H1 (cell line): Measurements from ENCODE around the gene ECSIT. TPM values are rescaled to one million over a fixed set of nuclear protein-coding genes. Genes with fewer than 3 reads are reported as not detected.

Experiments used
- ASH2L ChIP-seq: fragments of 200-600, 300-600 bp; sonication (generic); IDR thresholded peaks from one replicate; pipeline ENCODE4 v1.7.1; 2017; ENCODE audit warnings: low read length
- BACH1 ChIP-seq: IDR thresholded peaks from 2 replicates; pipeline ENCODE4 v1.6.1; 2012; ENCODE audit warnings: low read length, improper control_type of control experiment
- BRCA1 ChIP-seq: IDR thresholded peaks from 2 replicates; pipeline ENCODE4 v1.6.1; 2012; ENCODE audit warnings: low read depth, low read length, improper control_type of control experiment
- EP300 ChIP-seq, 2 experiments: IDR thresholded peaks; 1 replicate in 1 of 2; 2 replicates in 1 of 2; pipeline ENCODE4 v1.6.1; 2011 to 2012; ENCODE audit warnings: low read depth in 2 of 2, low read length in 2 of 2, mild to moderate bottlenecking in 2 of 2, borderline replicate concordance in 1 of 2, inconsistent platforms in 1 of 2, moderate library complexity in 1 of 2
- EZH2 ChIP-seq: fragments of 200-600 bp; sonication (generic); IDR thresholded peaks from 2 replicates; pipeline ENCODE4 v1.7.1; 2012; ENCODE audit warnings: low read depth, mild to moderate bottlenecking, moderate library complexity, low read length, inconsistent platforms; ENCODE audit not compliant: severe bottlenecking
- GABPA ChIP-seq: IDR thresholded peaks from 2 replicates; pipeline ENCODE4 v1.6.1; 2011; ENCODE audit warnings: mild to moderate bottlenecking, low read length, moderate library complexity, borderline replicate concordance; ENCODE audit not compliant: insufficient read depth
- GTF2F1 ChIP-seq: IDR thresholded peaks from 2 replicates; pipeline ENCODE4 v1.6.1; 2012; ENCODE audit warnings: low read depth, low read length, improper control_type of control experiment, borderline replicate concordance
- HDAC6 ChIP-seq: IDR thresholded peaks from one replicate; pipeline ENCODE4 v1.7.1; 2012; ENCODE audit warnings: low read depth, mild to moderate bottlenecking, inconsistent platforms, low read length, moderate library complexity
- NRF1 ChIP-seq: IDR thresholded peaks from 2 replicates; pipeline ENCODE4 v1.6.1; 2011; ENCODE audit warnings: mild to moderate bottlenecking, low read depth, low read length, improper control_type of control experiment
- POLR2A ChIP-seq, 2 experiments: IDR thresholded peaks; 1 replicate in 1 of 2; 2 replicates in 1 of 2; pipeline ENCODE4 v1.6.1; 2011; ENCODE audit warnings: low read depth in 2 of 2, low read length in 2 of 2, mild to moderate bottlenecking in 2 of 2; ENCODE audit errors: control extremely low read depth in 1 of 2
- RBBP5 ChIP-seq: IDR thresholded peaks from 2 replicates; pipeline ENCODE4 v1.7.1; 2012; ENCODE audit warnings: low read depth, mild to moderate bottlenecking, inconsistent platforms, low read length, moderate library complexity, borderline replicate concordance
- SIN3A ChIP-seq, 2 experiments: IDR thresholded peaks in 1 of 2; conservative IDR thresholded peaks in 1 of 2; 2 replicates each; pipeline ENCODE4 v1.6.1; 2011 to 2012; ENCODE audit warnings: low read length in 2 of 2, improper control_type of control experiment in 1 of 2, low read depth in 1 of 2, mild to moderate bottlenecking in 1 of 2
- SP4 ChIP-seq: IDR thresholded peaks from 2 replicates; pipeline ENCODE4 v1.6.1; 2012; ENCODE audit warnings: low read length, inconsistent platforms
- SUZ12 ChIP-seq: fragments of 200-600 bp; sonication (generic); IDR thresholded peaks from 2 replicates; pipeline ENCODE4 v1.6.1; 2012; ENCODE audit warnings: mild to moderate bottlenecking, inconsistent platforms, low read length, moderate library complexity, mixed read lengths
- TAF1 ChIP-seq: IDR thresholded peaks from 2 replicates; pipeline ENCODE4 v1.6.1; 2011; ENCODE audit warnings: mild to moderate bottlenecking, low read depth, low read length
- TBP ChIP-seq: IDR thresholded peaks from 2 replicates; pipeline ENCODE4 v1.6.1; 2011; ENCODE audit warnings: low read depth, low read length, improper control_type of control experiment
- polyA plus RNA-seq, 7 experiments: library from polyadenylated mRNA; depleted of rRNA in 3 of 7; stranded (reverse) in 5 of 7; unstranded in 2 of 7; fragments of >200 nt in 5 of 7; fragments of 200-250 nt in 2 of 7; gene quantifications; 1 replicate in 5 of 7; 2 replicates in 1 of 7; 4 replicates in 1 of 7; pipeline versions ENCODE4 v1.2.1 to v1.2.3, GENCODE V29; 2011 to 2013; ENCODE audit warnings: missing spikeins in 2 of 7, mixed read lengths in 2 of 7
- total RNA-seq: library from RNA; stranded (reverse); fragmentation: NEBNext Ultra II Directional; extraction: Animal tissue kit (Norgen Biotek cat#: 25700); gene quantifications from 2 replicates; pipeline ENCODE4 v1.2.1, GENCODE V29; 2021
- TF ChIP-seq, protein P1 (sequence below), 3 experiments: IDR thresholded peaks; 1 replicate in 2 of 3; 2 replicates in 1 of 3; pipeline versions ENCODE4 v1.5.1 to v1.6.1; 2011; ENCODE audit warnings: low read length in 3 of 3, mild to moderate bottlenecking in 3 of 3, inconsistent platforms in 2 of 3, low read depth in 1 of 3, moderate library complexity in 1 of 3; ENCODE audit not compliant: insufficient read depth in 1 of 3; ENCODE audit errors: control extremely low read depth in 1 of 3
- TF ChIP-seq, protein P2 (sequence below): IDR thresholded peaks from 2 replicates; pipeline ENCODE4 v1.6.1; 2012; ENCODE audit warnings: inconsistent platforms
- TF ChIP-seq, protein P3 (sequence below): IDR thresholded peaks from 2 replicates; pipeline ENCODE4 v1.6.1; 2012; ENCODE audit warnings: low read length, inconsistent platforms
- TF ChIP-seq, protein P4 (sequence below): IDR thresholded peaks from 2 replicates; pipeline ENCODE4 v1.6.1; 2011; ENCODE audit warnings: low read depth, mild to moderate bottlenecking, low read length; ENCODE audit not compliant: insufficient read depth

ECSIT gene
- total and polyA plus RNA-seq, 2 of the 8 experiments (the other 6 are each of a cell fraction or from before 2014, with no cell fraction given), result 55.7 to 74.1 TPM

DNA sequence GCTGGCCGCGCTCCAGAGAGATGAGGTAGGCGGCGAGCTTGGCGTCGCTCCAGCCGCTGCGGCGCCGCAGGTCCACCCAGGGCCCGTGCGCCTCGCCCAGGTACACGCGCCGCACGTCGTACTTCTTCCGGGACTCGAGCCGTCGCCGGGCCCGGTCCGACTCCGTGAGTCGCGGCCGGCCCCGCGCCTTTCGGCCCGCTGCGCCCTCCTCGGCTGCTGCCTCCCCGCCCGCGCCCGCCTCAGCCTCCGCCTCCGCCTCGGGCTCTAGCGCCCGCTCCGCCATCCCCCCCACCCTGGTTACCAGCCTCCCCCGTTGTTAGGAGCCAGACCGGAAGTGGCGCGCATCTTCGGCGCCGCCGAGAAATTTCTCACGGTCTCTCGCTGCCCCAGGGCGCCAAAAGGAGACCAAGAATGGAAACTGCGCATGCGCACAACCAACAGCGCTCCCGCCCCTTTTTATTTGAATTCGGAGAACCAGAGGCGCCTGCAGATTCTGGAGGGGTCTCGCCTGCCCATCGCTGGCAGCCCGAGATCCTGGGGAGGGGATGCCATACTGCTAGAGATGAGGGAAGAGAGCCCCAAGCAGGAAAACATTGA is 23.3 kb downstream of the ECSIT start, which contains the start of gene ZNF653 (continued):
- TF ChIP-seq, protein P1, sequence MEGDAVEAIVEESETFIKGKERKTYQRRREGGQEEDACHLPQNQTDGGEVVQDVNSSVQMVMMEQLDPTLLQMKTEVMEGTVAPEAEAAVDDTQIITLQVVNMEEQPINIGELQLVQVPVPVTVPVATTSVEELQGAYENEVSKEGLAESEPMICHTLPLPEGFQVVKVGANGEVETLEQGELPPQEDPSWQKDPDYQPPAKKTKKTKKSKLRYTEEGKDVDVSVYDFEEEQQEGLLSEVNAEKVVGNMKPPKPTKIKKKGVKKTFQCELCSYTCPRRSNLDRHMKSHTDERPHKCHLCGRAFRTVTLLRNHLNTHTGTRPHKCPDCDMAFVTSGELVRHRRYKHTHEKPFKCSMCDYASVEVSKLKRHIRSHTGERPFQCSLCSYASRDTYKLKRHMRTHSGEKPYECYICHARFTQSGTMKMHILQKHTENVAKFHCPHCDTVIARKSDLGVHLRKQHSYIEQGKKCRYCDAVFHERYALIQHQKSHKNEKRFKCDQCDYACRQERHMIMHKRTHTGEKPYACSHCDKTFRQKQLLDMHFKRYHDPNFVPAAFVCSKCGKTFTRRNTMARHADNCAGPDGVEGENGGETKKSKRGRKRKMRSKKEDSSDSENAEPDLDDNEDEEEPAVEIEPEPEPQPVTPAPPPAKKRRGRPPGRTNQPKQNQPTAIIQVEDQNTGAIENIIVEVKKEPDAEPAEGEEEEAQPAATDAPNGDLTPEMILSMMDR (IDR thresholded peaks at IDR 0.05; ENCODE audit: control extremely low read depth in 1 of 3, insufficient read depth in 1 of 3, low read depth in 1 of 3, low read length in 3 of 3), result no peak
- TF ChIP-seq, protein P2, sequence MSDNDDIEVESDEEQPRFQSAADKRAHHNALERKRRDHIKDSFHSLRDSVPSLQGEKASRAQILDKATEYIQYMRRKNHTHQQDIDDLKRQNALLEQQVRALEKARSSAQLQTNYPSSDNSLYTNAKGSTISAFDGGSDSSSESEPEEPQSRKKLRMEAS, result no peak
- TF ChIP-seq GABPA (peak; percentile 81; the same call in 1 of the 2 replicates), HDAC6 (no peak), EZH2 (no peak), BRCA1 (no peak), RBBP5 (no peak), ASH2L (peak; percentile 77), TBP (0 out of 2 replicates have a peak, but pooled peaks have one; percentile 10), GTF2F1 (no peak), POLR2A (IDR thresholded peaks at IDR 0.05; ENCODE audit: control extremely low read depth in 1 of 2, low read depth in 2 of 2, low read length in 2 of 2) (peak in 1 of 2 experiments; percentile 81; a peak in 1 of 3 replicates), NRF1 (no peak), SP4 (no peak), SIN3A (conservative IDR thresholded peaks at IDR 0.05 in 1 of 2, IDR thresholded peaks at IDR 0.05 in 1 of 2; ENCODE audit: low read depth in 1 of 2, low read length in 2 of 2) (no peak), TAF1 (peak; percentile 43; the same call in 1 of the 2 replicates), EP300 (IDR thresholded peaks at IDR 0.05; ENCODE audit: borderline replicate concordance in 1 of 2, low read depth in 2 of 2, low read length in 2 of 2) (no peak), SUZ12 (no peak), BACH1 (no peak)
- TF ChIP-seq, protein P3, sequence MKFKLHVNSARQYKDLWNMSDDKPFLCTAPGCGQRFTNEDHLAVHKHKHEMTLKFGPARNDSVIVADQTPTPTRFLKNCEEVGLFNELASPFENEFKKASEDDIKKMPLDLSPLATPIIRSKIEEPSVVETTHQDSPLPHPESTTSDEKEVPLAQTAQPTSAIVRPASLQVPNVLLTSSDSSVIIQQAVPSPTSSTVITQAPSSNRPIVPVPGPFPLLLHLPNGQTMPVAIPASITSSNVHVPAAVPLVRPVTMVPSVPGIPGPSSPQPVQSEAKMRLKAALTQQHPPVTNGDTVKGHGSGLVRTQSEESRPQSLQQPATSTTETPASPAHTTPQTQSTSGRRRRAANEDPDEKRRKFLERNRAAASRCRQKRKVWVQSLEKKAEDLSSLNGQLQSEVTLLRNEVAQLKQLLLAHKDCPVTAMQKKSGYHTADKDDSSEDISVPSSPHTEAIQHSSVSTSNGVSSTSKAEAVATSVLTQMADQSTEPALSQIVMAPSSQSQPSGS, result no peak
- TF ChIP-seq, protein P4, sequence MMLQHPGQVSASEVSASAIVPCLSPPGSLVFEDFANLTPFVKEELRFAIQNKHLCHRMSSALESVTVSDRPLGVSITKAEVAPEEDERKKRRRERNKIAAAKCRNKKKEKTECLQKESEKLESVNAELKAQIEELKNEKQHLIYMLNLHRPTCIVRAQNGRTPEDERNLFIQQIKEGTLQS, result peak; percentile 76
